ELF-1 (cell line): ENCODE measurements around the gene CADM1.

Source experiments
- DNase-seq: peaks from one replicate; pipeline ENCODE4 v3.0.0-alpha.2; 2016; ENCODE audit warnings: low read depth, low spot score

The CADM1 gene

DNA sequence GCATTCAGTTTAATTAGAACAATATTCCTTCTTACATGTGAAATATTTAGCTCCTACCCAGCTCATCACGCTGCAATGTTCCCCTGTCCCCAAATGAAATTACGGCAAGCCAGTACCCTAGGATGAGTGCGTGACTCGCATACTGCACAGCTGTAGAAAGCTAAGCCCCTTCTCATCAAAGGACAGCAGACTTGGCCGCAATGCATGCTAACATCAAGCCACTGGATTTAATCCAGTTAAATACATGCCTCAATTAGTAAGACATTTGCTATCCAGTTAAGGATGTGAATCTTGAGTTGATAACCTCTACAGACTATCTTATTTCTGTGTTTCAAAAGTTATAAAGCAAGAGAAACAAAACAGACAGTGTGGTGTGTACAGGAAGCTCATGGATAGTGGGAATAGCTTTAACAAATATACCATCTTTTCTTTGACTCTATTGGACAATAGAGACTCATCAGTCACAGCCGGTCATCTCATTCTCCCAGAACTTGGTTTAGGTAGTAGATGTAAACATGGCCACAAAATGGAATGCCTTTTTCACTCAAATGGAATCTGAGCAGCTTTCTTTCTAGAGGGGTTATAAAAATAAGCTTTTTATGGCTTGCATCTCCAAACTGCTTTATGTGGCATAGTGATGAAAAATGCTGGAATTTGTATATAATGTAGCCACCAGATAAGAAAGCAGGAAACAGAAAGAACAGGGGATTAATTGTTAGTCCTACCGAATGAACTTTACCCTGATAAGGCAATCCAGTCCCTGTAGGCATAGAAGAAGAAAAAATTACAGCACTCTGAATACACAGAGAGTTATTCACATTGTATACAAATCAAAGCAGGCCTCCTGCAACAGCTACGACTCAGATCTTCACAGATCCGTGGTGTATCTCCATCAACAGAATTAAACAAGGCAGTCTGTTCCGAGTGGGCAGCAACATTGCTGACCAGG is 224.1 kb downstream of the CADM1 start:
- no peak for DNase-seq

DNA sequence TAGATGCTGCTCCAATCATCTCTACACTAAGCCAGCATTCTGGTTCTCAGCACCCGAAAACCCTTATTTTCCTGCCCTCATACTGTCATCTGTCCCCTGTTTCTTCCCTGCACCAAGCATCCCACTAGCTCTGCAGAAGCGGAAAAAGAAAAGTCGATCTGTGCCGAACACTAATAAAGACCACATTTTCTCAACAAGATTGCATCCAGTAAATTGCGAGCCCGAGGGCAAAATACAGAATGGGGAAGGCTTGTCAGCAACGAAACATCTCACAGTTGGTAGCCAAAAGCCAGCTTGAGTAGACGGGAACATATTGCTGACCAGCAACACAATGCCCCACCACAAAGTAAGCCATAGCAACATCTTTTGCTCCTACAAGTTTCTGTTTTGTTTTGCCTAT is 227.4 kb downstream of the CADM1 start:
- no peak for DNase-seq

GRCh38 chr11:115276191-115276590 is 228.0 kb downstream of the CADM1 start:
- no peak for DNase-seq

GRCh38 chr11:115275045-115275444 is 229.2 kb downstream of the CADM1 start:
- DNase-seq: no peak

DNA sequence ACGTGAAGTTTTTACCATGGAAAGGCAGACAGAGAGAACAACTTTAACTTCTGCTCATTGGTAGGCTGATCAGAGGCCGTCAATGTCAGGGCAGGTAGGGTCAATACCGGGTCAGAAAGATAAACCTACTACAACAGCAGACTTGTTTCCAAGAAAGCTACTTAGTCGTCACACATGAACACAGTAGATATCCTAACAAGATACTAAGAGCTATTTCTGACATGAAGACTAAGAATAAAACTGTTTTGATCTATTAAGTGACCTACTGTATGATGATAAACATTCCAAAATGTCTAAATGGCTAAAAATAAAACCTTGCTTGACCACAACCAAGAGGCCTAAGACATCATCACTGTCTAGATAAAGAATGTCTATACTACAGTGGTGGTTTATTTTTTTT is 231.3 kb downstream of the CADM1 start:
- DNase-seq: no peak

DNA sequence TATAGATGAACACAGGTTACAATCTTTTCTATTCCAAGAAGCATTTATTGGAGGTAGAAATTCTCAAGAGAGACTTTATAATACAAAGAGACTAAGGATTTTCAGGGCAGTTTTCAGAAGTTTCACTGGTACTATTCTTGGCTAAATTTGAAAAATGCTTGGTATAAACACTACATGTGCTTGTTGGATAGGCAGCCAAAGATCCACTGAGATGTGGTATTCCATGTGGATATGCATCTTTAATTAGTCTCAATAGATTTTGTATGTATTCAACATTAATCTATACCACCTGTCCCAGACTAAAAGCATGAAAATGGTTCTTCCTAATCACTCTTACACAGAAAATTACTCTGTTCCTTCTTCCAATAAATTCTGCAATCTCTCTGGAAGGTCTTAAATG is 232.6 kb downstream of the CADM1 start:
- no peak for DNase-seq

DNA sequence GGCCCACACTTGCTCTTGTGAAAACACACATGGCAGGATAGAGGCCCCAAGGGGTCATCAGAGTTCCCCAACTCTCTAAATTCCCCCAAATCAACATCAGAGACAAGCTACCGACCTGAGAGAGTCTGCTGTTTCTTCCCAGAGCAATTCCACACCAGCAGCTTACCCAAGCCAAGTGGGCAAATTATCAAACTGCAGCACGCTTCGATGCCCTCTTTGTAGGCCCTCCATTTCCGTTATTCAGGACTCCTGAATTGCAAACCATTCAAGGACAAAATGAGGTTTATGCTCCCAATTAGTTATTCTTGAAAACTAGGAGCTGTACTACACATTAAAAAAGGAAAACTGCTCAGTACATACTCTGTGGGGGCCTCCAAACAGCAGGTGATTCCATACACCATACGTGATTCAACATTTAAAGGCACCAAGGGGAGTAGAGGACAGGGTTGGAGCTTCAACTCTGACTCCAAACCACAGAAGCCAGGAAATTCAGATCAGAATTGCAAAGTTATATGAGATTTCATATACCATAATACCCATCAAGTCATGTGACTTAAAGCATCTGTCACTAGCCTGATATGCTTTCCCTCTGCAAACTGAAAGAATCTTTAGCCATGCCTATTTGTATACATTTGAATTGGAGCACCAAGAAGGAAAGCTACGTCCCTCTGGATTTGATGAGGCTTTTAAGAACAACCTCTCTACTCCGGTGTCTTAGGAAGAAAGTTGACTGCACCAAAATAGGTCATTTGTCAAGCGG is 234.8 kb downstream of the CADM1 start:
- DNase-seq: no peak

DNA sequence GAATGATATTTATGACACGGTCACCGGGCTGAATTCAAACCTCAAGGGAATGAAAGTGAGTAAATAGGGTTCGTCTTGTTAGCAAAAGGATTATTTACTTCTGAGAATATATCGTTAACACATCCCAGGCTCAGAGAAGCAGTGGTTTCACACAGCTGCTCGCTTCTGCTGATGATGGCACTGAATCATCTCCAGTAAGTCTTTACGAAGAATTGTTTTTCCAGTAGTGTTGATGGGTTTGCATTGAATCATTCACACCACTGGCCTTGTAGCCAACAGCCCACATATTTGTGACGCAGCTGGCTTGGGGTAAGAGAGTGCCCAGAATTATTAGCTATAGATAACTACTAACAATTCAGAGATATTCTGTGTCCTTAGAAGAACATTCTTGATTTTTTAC is 236.3 kb downstream of the CADM1 start:
- DNase-seq: no peak

GRCh38 chr11:115267238-115267781 is 236.9 kb downstream of the CADM1 start:
- DNase-seq: no peak

- no peak for DNase-seq
These were observed 238.1 kb downstream of the CADM1 start for GRCh38 chr11:115266066-115266639.

- no peak for DNase-seq
These were observed 240.2 kb downstream of the CADM1 start for GRCh38 chr11:115263799-115264656.

DNA sequence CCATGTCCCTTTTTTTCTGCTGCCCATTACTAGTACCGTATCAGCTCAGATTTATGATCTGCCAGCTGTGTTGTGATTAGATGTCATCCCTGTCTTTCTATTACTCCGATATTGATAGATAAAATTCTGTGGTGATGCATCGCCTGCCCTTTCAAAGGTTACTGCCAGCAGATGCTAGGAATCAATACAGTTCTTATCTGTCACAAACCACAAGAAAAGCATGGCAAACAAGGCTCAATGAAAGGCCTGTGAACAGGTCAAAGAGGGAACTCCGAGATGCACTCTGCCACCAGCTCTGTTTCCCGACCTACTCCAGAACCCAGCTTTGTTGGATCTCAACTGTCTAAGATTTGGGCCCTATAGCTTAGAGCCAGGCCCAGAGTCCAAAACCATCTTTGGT is 246.0 kb downstream of the CADM1 start:
- no peak for DNase-seq

- DNase-seq: no peak
These were observed 246.5 kb downstream of the CADM1 start for GRCh38 chr11:115257678-115258077.

DNA sequence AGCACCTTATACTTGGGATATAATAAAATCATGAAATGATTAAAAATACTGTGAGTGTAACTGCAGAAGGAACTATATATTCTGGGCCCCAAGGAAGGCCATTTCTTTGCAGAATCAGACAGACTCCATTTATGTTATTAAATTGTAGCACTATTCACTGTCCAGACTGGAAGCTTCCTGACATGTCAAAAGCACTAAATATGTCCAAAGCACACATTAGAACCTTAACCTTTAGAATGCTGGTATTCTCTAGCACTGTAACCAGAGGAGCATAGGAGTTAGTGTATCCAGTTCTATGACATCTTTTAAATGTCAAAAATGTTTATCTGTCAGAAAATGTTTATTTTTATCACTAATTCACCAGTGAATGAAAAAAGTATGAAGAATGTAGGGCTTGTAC is 246.9 kb downstream of the CADM1 start:
- no peak for DNase-seq

GRCh38 chr11:115256397-115257197 is 247.6 kb downstream of the CADM1 start:
- no peak for DNase-seq

GRCh38 chr11:115255006-115255762 is 249.0 kb downstream of the CADM1 start:
- no peak for DNase-seq

DNA sequence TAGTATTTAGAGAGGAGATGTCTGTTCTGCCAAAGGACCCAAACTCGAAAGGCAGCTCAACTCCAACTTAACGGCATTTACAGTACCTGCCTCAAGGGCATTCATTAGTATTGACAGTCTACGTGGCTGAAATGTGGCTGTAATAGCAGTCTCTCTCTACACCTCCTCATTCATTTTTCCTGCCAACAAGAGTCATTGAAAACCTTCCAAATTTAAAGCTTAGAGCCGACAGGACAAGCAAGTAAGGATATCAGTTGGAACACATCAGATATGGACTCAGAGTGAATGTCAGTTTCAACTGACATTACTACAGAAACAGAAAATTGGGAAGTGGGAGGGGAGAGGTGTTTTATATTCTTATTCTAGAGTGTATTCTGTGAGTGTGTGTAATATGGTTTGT is 253.1 kb downstream of the CADM1 start:
- DNase-seq: no peak

GRCh38 chr11:115249061-115249578 is 255.1 kb downstream of the CADM1 start:
- DNase-seq: no peak

- DNase-seq: no peak
These were observed 256.3 kb downstream of the CADM1 start for GRCh38 chr11:115247953-115248352.
